Stimulated activated CD8-positive, alpha-beta memory T cell treated with anti-CD3 and anti-CD28 coated beads, Interleukin-15, amount 100 ng/mL, for 4 hours (primary cell): ENCODE data around the gene JPH4.
A peak's percentile ranks its signal among the peaks of the same experiment; 100 is the strongest.

Experiments used
- DNase-seq, 2 donors: peaks; one replicate each; pipeline ENCODE4 v3.0.0-alpha.2; 2020; ENCODE audit warnings: low read depth in 2 of 2

JPH4 gene

DNA sequence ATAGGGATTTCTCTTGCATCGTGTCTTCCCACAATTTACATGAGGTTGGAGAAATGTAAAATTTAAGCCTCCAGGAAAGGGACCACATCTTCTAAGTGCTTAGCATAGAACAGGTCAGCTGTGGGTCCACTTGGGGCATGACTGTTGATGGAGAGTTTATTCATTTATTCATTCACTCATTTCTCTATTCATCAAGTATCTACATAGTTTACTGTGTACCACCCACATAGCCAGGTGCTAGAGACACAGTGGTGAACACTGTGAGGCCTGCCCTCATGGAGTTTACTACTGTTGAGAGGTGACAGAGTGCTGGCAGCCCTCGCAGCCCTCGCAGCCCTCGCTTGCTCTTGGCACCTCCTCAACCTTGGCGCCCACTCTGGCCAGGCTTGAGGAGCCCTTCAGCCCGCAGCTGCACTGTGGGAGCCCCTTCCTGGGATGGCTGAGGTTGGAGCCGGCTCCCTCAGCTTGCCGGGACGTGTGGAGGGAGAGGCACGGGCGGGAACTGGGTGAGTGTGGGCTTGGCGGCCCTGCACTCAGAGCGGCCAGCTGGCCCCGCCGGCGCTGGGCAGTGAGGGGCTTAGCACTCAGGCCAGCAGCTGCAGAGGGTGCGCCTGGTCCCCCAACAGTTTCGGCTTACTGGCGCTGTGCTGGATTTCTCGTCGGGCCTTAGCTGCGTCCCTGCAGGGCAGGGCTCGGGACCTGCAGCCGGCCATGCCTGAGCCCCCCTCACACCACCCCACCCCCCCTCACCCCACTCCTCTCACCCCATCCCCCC, 1.7 kb upstream of the JPH4 start:
- DNase-seq, result no peak

DNA sequence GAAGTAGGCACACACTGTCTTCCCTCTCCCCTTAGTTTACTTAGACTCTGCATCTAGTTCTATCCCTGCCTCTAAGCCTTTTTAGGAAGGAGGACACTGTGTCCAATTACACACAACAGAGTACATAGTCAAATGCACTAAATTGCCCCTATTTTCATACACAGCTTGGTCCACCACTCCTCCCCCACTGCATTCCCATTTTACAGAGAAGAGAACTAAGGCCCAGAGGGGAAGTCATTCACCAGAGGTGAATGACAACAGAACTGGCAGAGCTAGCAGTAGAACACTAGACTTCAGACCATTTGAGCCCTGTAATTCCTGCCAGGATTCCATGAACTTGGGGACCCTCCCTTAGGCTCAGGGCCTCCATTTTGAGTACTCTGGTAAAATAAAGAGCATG, 1.1 kb upstream of the JPH4 start:
- no peak for DNase-seq

GRCh38 chr14:23579311-23579630, 681 bp upstream of the JPH4 start:
- DNase-seq, result no peak

- no peak for DNase-seq
These were observed 739 bp downstream of the JPH4 start for GRCh38 chr14:23577710-23578392.

DNA sequence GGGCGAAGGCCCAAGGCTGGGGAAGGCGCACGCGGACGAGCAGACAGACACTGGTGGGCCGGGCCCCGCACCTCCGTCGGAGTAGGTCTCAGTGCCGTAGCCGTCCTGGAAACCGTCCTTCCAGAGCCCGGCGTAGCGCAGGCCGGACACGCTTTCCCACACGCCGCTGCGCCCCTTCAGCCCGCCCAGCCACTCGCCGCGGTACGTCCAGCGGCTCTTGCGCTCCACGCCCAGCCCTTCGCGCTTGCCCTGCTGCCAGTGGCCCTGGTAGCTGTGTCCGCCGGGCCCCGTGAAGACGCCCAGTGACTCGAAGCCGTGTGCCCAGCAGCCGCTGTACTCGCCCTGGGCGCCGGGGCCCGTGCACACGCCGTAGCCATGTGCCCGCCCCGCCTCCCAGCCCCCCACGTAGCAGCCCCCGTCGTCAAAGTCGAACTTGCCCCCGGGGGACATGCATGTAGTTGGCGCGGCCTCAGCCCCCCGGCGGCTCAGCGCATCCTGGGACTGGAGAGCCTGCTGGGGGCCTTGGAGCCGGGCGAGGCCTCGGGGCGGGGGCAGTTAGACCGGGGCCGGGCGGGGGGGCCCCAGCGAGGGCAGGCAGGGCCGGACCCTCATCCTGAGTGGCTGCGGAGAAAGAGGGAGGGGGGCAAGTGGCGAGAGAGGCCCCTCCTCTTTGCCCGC, 1.4 kb downstream of the JPH4 start:
- DNase-seq, result no peak

GRCh38 chr14:23573384-23574015, 5.1 kb downstream of the JPH4 start:
- no peak for DNase-seq

DNA sequence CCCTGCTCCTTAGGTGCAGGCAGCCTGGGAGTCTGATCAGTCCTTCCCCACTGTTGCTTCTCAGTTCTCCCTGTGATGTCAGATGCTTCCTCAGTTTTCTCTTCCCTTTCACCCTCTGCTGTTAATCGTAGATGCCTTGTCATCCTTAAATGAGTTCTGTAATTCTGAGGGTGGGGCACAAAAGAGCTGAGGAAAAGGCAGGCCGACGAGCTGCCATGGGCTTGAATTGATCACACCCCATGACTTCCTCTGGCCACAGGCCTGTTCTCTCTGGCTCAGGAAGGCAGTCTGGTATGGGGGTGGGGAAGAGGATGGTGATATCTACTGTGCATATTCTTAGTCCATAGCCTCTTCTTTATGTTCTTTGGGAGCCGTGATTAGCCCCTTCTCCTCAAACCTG, 5.8 kb downstream of the JPH4 start:
- DNase-seq, result no peak

GRCh38 chr14:23572524-23572828, 6.1 kb downstream of the JPH4 start:
- DNase-seq, result no peak

- DNase-seq, result no peak
These were observed 6.7 kb downstream of the JPH4 start for GRCh38 chr14:23571701-23572523.

DNA sequence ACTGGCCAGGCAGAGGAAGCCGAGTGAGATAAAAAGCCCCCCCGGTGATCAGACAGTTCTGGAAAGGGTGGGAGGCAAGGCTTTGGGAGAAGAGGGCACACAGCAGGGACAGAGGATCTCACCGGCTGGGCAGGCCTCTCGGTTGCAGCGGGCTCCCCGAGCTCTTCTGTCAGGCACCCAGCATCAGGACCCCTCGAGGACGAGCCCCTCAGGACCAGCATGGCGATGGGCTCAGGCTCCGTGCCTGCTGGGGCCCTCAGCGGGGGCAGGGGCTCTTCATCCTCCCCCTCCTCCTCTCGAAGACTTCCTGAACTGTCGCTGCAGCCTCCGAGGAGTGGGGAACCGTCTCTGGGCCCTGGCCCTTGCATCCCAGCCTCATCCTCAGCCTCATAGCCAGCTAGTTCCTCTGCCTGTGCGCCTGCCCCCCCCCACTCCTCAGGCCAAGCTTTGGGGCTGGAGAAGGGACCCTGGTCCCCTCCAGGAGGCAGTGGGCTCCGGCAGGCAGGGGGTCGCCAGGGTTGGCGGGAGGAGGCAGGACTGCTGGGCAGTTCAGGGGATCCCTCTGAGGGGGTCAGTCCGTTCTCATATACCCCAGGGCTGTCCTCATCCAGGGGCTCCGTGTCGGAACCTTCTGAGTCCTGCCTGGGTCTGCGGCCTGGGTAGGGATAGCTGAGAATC, 7.6 kb downstream of the JPH4 start:
- no peak for DNase-seq

DNA sequence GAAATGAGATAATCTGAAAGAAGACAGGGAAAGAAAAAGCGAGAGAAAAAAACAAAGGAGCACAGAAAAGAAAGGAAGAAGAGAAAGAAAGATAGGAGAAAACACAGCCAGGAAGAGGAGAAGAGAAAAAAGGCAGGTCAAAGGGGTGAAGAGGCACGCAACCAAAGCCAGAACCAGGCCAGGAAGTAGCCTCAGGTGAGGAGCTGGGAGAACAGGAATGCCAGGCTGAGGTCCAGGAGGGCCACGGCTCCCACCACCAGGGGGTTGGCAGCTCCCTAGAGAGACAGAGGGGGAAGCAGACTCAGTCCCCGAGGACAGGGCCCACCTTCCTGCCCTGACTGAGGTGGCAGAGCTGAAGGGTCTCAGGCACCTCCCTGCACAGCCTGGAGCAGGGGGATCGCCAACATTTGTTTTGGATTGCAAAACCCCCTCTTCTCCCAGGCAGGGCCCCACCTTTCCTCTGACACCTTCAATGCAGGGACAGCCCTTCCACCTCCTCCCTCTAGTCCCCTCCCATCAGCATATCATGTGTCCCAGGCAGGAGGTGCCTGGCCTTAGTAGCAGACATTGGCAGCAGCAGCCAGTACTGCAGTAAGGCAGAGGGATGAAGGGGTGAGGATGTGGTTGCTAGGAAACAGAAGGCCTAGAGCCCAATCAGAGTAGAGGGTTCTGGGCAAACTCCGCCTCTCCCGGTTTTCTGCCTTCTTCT, 9.0 kb downstream of the JPH4 start:
- DNase-seq, result no peak

DNA sequence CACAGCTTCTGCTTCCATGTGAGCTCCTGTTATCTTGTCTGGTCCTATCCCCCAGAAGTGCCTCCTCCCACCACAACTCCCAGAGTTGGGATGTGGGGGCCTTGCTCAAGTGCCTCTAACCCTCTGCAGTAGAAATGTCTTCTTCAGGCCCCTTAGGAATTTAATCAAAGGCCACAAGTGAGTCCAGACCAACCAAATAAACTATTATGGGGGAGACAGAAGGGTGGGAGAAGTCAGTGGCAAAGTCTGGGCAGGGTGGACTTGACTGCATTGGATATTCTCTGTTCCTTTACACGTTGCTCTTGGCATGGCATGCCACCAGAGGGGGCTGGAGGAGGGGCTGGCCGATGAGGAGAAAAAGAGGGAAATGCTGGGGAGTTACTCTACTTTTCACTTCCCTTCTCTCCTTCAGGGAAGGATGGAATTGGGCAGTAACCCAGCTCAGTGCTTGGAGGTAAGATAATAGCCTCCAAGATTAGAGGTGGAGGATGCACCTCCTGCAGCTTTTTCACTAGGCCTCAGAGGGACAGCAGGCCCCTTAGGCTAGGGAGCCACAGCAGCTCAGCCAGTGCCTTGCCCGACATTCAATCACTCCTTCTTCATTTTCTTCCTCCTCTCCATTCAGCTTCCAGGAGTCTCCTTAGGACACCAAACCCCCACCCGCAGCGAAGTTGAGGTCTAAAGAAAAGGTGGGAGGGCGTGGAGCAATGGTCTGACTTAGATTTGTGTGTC, 9.8 kb downstream of the JPH4 start:
- no peak for DNase-seq

DNA sequence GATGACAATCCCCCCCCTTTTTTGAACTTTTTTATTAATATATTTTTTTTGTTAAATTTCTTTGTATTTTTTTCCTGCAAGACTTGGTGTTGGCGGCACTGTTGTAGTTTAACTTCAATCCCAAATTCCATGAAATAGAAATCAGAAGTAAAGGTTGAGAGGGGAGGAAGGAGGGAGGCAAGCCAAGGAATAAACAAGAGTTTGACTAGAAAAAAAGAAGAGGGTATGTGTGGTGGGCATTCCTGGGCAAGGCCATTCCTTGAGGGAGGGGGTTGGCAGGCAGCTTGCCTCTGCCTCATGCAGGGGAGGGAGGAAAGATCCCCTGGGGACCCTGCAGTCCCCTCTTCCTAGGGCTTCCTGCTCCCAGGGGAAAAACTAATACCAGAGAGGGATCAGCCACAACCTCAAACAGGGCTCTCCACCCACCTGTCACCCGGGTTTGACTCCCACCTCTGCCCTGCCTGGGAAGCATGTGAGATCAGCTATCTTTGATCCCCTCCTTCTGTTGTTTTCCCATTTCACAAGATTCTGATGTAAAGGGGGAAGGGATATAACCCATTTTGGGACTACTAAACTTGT, 10.5 kb downstream of the JPH4 start:
- no peak for DNase-seq

GRCh38 chr14:23567186-23568020, 11.2 kb downstream of the JPH4 start, which contains the start of gene AP1G2:
AP1G2 (minus strand) TSS chr14:23567791; CDS start chr14:23567314, 477 bp downstream.
- peak; percentile 67 to 73 for DNase-seq

GRCh38 chr14:23566778-23567185, 11.8 kb downstream of the JPH4 start:
- no peak for DNase-seq

- DNase-seq, result no peak
These were observed 12.3 kb downstream of the JPH4 start for GRCh38 chr14:23566112-23566777.

GRCh38 chr14:23565626-23566025, 13.0 kb downstream of the JPH4 start:
- DNase-seq, result no peak

- DNase-seq, result no peak
These were observed 13.7 kb downstream of the JPH4 start for GRCh38 chr14:23564876-23565275.
